Suprapubic skin (tissue), 4 donors: ENCODE measurements around the gene SULT2B1. TPM values are rescaled to one million over a fixed set of nuclear protein-coding genes. Genes with fewer than 3 reads are reported as not detected.
A peak's percentile ranks its signal among the peaks of the same experiment; 100 is the strongest.

Source experiments
- DNase-seq, 2 donors: peaks; one replicate each; pipeline ENCODE4 v3.0.0-alpha.2; 2019; ENCODE audit warnings: low spot score in 2 of 2
- H3K27ac ChIP-seq: fragments of 200-600 bp; sonication (generic); one replicate; pipeline ENCODE4 v1.5.1; 2019
- H3K27me3 ChIP-seq: fragments of 200-600 bp; sonication (generic); one replicate; pipeline ENCODE4 v1.5.1; 2019
- H3K36me3 ChIP-seq: fragments of 200-600 bp; sonication (generic); one replicate; pipeline ENCODE4 v1.5.1; 2019
- H3K4me1 ChIP-seq: fragments of 200-600 bp; sonication (generic); one replicate; pipeline ENCODE4 v1.5.1; 2019
- H3K4me3 ChIP-seq: fragments of 200-600 bp; sonication (generic); one replicate; pipeline ENCODE4 v1.5.1; 2019; ENCODE audit warnings: mild to moderate bottlenecking
- H3K9me3 ChIP-seq: fragments of 200-600 bp; sonication (generic); one replicate; pipeline ENCODE4 v1.5.1; 2019
- CTCF ChIP-seq, 2 donors: fragments of 200-600 bp in 1 of 2; fragments of 450-650 bp in 1 of 2; sonication (generic) in 1 of 2; IDR thresholded peaks; one replicate each; pipeline ENCODE4 v1.5.1; 2016 to 2019; ENCODE audit warnings: antibody characterized with exemption in 2 of 2, mild to moderate bottlenecking in 1 of 2, moderate library complexity in 1 of 2
- EP300 ChIP-seq: sonication (generic); formaldehyde crosslinking; IDR thresholded peaks from one replicate; pipeline ENCODE4 v1.6.1; 2017; ENCODE audit warnings: antibody characterized with exemption
- POLR2A ChIP-seq, 2 donors: fragments of 450-650 bp; IDR thresholded peaks; one replicate each; pipeline ENCODE4 v1.6.1; 2017; ENCODE audit warnings: antibody characterized with exemption in 2 of 2, mild to moderate bottlenecking in 2 of 2, moderate library complexity in 2 of 2
- POLR2AphosphoS5 ChIP-seq, 3 donors: sonication (generic); formaldehyde crosslinking; IDR thresholded peaks; one replicate each; pipeline ENCODE4 v1.6.1; 2017; ENCODE audit warnings: antibody characterized with exemption in 3 of 3
- WGBS: methylation state at CpG from one replicate; pipeline ENCODE4 v1.1.5; 2018; 5-methylcytosine and 5-hydroxymethylcytosine counted together
- total RNA-seq, 4 donors: library from RNA; depleted of rRNA; stranded (reverse); fragments of >200 nt; gene quantifications; one replicate each; pipeline ENCODE4 v1.1.0, GENCODE V29; 2016

SULT2B1 gene
- total RNA-seq, 4 donors from 2014 or later = 26.0 to 162 (median 122) TPM

GRCh38 chr19:48556163-48556562 lies 4.2 kb downstream of the SULT2B1 start:
- TF ChIP-seq CTCF (IDR thresholded peaks at IDR 0.05) = no peak
- TF ChIP-seq POLR2A (IDR thresholded peaks at IDR 0.05) = no peak
- TF ChIP-seq EP300 = no peak
- TF ChIP-seq POLR2AphosphoS5 (IDR thresholded peaks at IDR 0.05) = no peak
- Histone ChIP-seq H3K27me3 (no peaks in the 10 kb centered on the region), H3K4me1 (peaks cover 20% of the 10 kb centered on the region), H3K36me3 (no peaks in the 10 kb centered on the region), H3K27ac (no peak overlapping the region), H3K4me3 (no peak overlapping the region), H3K9me3 (no peaks in the 10 kb centered on the region)
- no peak for DNase-seq
- WGBS = 50% methylated on average over 11 of the region's 11 CpGs

DNA sequence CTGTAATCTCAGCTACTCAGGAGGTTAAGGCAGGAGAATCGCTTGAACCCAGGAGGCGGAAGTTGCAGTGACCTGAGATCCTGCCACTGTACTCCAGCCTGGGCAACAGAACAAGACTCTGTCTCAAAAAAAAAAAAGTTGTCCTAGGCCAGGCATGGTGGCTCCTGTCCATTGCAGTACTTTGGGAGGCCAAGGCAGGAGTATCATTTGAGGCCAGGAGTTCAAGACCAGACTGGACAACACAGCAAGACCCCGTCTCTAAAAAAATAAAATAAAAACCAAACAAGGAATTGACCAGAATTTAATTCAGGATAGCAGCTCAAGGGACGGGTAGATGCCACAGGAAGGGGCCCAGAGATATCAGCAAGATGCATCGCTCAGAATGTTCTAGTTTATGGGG lies 4.9 kb downstream of the SULT2B1 start:
- Histone ChIP-seq H3K4me3 (no peak overlapping the region), H3K27ac (no peak overlapping the region), H3K9me3 (no peaks in the 10 kb centered on the region), H3K27me3 (no peaks in the 10 kb centered on the region), H3K4me1 (peaks cover 16% of the 10 kb centered on the region), H3K36me3 (no peaks in the 10 kb centered on the region)
- DNase-seq = no peak
- 86% methylated on average over 5 of the region's 5 CpGs for WGBS
- TF ChIP-seq POLR2AphosphoS5 (IDR thresholded peaks at IDR 0.05) (no peak), EP300 (no peak), POLR2A (IDR thresholded peaks at IDR 0.05) (no peak), CTCF (IDR thresholded peaks at IDR 0.05) (no peak)

DNA sequence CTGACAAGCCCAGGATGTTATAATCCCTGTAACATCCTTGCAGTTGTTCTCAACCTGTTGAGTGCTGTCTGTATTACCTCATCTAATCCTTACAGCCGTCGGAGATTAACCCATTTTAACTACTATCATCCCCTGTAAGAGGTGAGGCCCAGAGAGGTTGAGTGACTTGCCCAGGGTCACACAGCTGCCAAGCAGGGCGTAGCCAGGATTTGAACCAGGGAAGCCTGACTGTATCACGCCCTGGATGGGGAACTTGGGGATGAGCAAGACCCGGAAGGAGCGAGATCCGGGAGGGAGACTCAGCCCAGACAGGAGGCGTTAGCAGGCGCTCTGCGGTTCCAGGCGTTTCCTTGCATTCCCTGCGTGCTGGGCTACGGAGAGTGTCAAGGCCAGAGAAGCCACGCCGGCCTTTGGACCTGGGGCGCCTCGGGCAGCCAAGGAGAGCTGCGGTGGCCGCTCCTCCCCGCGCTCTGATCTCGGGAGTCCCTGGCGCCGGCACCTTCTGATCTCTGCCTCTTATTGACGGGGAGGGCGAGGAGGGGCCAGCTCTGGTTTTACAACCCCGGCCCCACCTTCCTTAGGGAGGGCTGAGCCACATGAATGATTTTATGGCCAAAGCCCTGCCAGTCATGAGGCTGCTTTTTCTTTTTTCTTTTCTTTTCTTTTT lies 6.2 kb downstream of the SULT2B1 start:
- peak overlapping the region; percentile 22 for H3K27ac ChIP-seq
- H3K9me3 ChIP-seq = no peaks in the 10 kb centered on the region
- peaks cover 13% of the 10 kb centered on the region for H3K4me1 ChIP-seq
- no peak for TF ChIP-seq EP300
- TF ChIP-seq POLR2A (IDR thresholded peaks at IDR 0.05) = no peak
- no peak for TF ChIP-seq POLR2AphosphoS5 (IDR thresholded peaks at IDR 0.05)
- TF ChIP-seq CTCF (IDR thresholded peaks at IDR 0.05) = no peak
- DNase-seq = no peak
- H3K27me3 ChIP-seq = no peaks in the 10 kb centered on the region
- H3K36me3 ChIP-seq = no peaks in the 10 kb centered on the region
- 11% methylated on average over 21 of the region's 27 CpGs for WGBS
- peak overlapping the region; percentile 27 for H3K4me3 ChIP-seq

DNA sequence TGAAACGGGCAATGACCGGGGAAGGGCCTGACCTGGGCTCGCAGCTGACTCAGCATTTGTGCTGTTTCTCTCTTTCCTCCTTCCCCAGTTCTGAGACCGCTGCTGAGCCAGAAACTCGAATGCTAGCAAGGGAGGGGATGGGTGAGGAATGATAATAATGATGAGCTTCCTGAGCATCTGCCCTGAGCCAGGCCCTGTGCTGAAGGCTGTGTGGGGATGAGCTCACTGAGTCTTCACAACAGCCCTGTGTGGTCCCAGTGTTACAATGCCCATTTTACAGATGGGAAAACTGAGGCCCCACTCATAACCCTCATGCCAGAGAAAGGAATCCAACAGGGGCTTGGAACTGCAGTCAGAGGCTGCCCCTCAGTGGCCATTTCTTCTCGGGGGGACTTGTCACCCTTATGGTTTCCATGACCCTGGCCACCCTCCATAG lies 8.1 kb downstream of the SULT2B1 start:
- 75% methylated on average over 6 of the region's 6 CpGs for WGBS
- no peak overlapping the region for H3K27ac ChIP-seq

More for the DNA sequence above, 8.1 kb downstream of the SULT2B1 start:
- no peak for DNase-seq
- TF ChIP-seq POLR2AphosphoS5 (IDR thresholded peaks at IDR 0.05) (no peak), CTCF (IDR thresholded peaks at IDR 0.05) (no peak), EP300 (no peak), POLR2A (IDR thresholded peaks at IDR 0.05) (no peak)
- Histone ChIP-seq H3K36me3 (no peaks in the 10 kb centered on the region), H3K9me3 (no peaks in the 10 kb centered on the region), H3K4me1 (peaks cover 3% of the 10 kb centered on the region), H3K27me3 (no peaks in the 10 kb centered on the region), H3K4me3 (no peak overlapping the region)
